Measurements from ENCODE around the gene DBF4B.

DBF4B gene

DNA sequence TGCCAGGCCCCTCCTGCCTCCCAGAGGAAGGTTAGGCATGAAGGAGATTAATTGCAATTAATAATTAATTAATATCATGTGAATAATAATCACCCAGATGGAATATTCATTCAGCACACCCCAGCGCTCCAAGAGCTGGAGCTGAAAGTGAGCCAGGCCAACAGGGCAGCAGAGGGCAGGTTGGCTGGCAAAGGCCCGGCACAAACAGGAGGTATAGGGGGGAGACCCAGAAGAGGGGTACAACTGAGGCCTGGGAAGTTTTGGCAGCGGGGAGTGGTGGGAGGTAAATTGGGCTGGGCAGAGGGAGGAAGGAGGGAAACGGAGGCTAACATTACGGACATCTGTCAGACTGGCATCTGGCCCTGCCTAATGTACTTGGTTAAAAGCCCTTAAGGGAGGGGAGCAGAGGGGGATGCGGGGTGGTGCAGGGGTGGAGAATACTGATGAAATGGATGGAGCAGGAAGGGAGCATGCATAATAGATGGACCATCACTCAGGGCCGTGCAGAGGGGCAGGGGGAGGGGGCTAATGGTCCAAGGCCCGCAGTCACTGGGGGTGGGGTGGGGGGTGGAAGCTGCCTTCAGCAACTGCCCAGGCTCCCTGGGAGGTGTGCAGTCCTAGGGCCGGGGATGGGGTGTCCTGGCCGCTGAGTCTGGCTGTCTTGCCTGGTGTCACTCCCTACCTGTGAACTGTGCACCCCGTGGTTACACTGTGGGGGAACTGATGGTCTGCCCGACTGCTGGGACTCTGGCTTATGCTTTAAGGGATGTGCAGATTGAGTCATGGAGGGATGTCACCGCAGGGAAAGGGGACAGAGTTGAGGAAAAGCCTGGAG is 52.2 kb downstream of the DBF4B start:
- DNase-seq (ENCODE audit: low read depth), result no peak

DNA sequence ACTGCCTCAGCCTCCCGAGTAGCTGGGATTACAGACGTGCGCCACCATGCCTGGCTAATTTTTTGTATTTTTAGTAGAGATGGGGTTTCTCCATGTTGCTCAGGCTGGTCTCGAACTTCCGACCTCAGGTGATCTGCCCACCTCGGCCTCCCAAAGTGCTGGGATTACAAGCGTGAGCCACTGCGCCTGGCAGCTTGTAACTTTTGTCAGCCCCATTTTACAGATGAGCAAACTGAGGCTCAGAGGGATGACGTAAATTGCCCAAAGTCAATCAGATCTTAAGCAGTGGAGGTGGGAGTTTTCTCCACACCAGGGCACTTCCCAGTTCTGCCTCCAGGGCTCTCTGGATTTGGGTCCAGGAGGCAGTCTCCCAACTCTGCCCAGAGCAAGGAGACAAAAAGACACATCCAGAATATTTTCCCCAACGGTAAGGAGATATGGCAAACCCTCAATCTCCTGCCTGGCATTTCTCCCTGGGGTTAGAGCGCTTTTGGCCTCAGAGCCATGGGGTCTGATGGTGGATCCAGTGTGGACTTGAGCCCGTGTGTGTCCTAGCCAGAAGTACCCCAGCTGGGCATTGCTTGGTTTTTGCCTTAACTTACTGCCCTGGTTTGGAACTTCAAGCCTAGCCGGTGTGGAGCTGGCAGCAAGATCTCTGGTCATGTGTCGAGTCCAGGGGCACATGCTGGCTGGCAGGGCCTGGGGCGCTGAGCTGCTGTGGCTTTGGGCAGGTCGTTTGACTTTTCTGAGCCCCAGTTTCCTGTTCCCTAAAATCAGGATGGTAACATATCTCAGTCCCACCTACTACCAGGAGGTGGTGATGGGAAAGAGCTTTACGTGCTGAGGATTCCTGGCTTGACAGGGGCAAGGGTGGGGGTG is 53.7 kb downstream of the DBF4B start:
- no peak for DNase-seq (ENCODE audit: low read depth)

DNA sequence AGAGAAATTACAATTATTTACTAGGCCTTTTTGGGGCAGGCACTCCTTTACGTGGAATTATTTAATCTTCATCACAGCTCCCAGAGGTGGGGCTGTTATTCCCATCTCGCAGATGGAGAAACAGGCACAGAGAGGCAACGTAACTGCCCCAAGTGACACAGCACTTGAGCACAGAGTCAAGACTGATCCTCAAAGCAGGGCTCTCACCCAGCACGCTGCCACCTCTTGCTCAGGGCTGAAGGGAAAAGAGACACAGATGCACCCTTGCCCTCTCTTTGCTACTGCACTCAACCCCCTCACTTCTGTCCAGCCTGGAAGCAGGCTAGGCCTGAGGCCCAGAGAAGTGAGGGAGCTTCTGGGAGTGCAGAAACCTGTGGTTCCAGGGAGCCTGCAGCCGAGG is 54.7 kb downstream of the DBF4B start:
- no peak for DNase-seq (ENCODE audit: low read depth)

DNA sequence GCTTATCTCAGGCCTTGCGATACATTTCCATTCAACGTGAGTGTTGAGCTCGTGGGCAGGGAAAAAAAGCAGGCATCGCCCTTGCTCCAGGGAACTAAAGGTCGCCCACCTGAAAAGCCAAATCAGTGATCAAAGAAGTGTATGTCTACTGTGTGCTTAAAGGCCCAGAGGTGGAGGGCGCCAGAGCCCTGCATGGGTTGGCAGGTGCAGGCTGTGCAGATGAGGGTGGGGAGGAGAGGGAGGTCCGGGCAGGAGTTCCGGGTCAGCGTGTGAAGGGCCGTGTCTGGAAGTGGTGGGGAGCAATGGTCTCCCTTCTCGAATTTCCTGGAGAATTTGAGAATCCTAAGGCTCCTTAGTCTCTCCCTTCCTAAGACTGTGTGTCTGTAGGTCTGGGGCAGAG is 57.5 kb downstream of the DBF4B start:
- no peak for DNase-seq (ENCODE audit: low read depth)

- no peak for DNase-seq (ENCODE audit: low read depth)
Measured at GRCh38 chr17:44766409-44767038, 58.1 kb downstream of the DBF4B start.

DNA sequence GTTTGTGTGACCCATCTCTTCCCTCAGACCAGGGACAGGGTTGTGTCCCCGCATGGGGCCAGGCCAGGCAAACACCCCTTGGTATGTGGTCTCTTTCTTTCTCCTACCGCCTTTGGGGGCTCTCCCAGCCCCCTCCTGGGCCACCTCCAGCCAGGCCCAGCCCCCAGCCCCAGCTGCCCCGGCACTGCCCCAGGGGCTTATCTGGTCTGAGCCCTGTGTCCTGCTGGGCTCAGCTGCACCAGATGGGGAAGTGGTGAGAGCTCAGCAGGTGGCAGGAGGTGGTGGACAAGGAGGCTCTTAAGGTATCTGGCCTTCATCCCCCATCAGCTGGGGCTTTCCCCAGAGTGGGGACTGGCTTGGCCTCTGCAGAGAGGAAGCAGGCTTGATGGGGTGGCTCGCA is 59.0 kb downstream of the DBF4B start:
- DNase-seq (ENCODE audit: low read depth), result no peak

DNA sequence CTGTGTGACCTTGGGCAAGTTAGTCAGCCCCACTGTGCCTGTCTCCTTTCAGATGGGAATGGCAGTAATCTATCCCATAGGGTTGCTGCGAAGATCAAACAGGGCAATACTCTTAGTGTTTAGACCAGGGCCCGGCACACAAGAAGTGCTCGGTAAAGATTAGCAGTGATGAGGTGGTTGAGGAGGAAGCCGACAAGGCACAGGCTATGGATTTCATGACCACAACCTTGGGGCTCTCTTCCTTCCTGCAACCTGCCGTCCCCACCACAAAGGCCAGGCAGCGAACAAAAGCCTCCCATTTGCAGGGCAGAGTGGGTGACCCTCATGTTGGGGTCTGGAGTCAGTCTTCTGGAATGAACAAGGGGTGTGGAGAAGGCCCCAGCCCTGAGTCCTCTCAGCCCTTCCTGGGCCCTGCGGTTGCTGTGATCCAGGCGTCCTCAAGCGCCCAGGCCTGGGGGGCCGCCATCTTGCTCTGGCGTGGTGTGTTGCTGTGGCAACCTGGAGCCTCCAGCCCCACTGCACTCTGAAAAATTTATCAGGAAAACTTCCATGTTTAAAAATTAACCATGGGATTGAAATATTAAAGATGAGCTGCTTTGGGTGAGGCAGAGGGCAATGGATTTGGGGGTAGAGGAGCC is 60.2 kb downstream of the DBF4B start:
- DNase-seq (ENCODE audit: low read depth), result no peak

DNA sequence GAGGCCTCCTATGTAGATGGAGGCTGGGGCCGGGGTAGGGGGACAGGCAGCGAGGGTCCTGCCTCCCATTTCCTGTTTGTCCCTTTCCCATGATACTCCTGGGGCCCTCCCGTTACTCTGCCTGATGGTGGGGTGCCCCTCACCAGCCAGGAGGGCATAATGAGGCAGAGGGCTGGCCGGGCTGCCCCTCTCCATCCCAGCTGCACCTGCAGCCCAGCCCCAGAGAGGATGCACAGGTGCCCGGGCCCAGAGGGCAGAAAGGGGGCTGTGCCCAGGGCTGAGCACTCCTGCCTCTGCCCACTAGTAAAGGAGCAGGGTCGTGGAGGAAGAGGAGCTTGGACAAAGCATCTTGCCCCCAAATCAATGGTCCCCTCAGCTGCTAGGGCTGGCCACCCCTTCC is 60.8 kb downstream of the DBF4B start:
- DNase-seq (ENCODE audit: low read depth), result no peak

- no peak for DNase-seq (ENCODE audit: low read depth)
Measured at GRCh38 chr17:44769647-44770084, 61.2 kb downstream of the DBF4B start.

- DNase-seq (ENCODE audit: low read depth), result no peak
Measured at GRCh38 chr17:44770166-44770925, 61.9 kb downstream of the DBF4B start.

DNA sequence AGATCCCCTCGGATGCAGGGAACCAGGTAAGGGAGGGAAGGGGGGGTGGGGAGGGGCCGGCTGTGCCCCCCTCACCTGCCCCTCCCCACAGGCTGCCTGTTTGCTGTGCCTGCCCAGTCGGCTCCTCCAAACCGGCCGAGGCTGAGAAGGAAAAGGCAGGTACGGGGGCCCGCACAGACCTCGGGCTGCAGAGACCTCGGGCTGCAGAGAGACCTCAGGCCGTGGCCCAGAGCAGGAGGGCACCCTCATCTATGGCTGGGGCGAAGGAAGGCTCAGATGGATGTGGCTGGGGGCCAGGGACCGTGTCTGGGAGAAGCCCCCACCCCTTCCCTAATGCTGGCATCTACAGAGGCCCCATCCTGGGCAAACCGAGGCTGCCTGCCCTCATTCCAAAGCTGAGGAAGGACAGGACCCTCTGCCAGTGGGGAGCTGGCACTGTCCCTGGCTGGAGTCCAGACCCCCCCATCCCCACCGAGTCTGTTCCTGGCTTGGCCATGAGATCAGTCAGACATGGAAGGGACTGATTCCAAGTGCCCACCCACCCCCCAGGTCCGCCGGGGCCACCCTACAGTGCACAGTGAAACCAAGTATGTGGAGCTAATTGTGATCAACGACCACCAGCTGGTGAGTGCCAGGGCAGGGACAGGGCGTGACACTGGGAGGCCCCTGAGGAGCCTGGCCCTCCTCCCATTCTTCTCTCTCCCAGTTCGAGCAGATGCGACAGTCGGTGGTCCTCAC is 64.0 kb downstream of the DBF4B start:
- DNase-seq (ENCODE audit: low read depth), result no peak

DNA sequence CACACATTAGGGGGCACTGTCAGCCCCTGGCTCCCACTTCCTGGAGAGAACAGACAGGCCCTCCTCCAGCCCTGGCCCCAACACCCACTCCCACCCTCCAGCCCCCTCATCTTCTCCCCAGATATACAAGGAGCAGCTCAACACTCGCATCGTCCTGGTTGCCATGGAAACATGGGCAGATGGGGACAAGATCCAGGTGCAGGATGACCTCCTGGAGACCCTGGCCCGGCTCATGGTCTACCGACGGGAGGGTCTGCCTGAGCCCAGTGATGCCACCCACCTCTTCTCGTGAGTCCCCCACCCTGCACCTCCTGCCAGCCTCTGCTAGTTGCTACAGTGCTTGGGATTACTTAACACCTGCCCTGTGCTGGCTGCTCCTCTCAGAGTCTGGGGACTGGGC is 64.7 kb downstream of the DBF4B start:
- DNase-seq (ENCODE audit: low read depth), result no peak

DNA sequence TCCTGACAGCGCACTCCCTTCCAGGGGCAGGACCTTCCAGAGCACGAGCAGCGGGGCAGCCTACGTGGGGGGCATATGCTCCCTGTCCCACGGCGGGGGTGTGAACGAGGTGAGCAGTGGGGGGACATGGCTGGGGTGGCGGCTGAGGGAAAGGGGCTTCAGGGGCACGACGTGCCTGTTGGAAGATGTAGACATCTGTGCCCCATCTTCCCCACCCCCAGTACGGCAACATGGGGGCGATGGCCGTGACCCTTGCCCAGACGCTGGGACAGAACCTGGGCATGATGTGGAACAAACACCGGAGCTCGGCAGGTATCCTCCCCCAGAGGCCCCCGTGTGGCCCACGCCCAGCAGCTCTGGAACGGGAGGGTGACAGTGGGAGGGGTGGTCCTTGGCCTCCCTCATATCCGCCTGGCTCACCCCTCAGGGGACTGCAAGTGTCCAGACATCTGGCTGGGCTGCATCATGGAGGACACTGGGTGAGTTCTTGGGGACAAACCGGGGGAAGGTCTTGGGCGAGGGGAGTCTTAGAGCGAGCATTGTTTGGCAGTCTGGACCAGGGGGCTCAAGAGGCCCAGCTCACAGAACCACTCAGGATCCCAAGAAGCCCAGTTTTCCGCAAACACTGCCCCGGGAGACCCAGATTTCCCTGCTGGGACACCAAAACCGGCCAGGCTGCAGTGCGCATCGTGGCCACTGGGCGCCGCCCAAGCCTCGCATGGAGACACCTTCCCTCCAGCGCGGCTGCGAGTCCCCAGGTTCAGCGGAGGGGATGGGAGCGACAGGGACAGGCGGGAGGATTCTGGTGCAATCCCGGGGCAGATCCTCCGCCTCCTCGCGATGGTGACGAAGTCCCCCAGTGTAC is 66.0 kb downstream of the DBF4B start:
- DNase-seq (ENCODE audit: low read depth), result peak; percentile 33

DNA sequence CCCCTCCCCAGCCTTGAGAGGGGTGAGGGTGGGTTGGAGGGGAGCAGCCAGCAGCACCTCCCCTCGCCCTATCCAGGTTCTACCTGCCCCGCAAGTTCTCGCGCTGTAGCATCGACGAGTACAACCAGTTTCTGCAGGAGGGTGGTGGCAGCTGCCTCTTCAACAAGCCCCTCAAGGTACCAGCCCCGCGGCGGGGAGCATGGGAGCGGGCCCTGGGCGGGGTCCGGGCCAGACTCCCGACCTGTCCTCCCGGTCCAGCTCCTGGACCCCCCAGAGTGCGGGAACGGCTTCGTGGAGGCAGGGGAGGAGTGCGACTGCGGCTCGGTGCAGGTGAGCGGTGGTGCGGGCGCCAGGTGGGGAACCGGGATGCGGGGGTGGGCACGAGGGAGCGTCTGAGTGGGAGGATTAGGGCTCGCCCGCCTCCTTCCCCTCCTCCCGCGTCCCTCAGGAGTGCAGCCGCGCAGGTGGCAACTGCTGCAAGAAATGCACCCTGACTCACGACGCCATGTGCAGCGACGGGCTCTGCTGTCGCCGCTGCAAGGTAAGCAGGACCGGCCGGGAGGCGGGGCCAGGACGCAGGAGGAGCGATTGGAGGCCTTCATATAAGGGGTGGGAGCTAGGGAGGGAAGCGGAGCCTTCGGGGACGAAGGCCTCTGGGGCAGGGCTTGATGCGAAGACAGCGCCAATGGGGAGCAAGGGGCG is 66.8 kb downstream of the DBF4B start:
- DNase-seq (ENCODE audit: low read depth), result peak; percentile 97

- no peak for DNase-seq (ENCODE audit: low read depth)
Measured at GRCh38 chr17:44775838-44776621, 67.6 kb downstream of the DBF4B start.

- DNase-seq (ENCODE audit: low read depth), result no peak
Measured at GRCh38 chr17:44776628-44777393, 68.3 kb downstream of the DBF4B start.
